PC-9 (cell line): ENCODE measurements around the gene CYP1A2.

ENCODE experiments used
- CTCF ChIP-seq: fragments of 200-600 bp; sonication (generic); conservative IDR thresholded peaks from 2 replicates; pipeline ENCODE4 v1.6.1; 2017; ENCODE audit warnings: mixed run types, antibody characterized with exemption, mild to moderate bottlenecking, moderate library complexity
- EZH2 ChIP-seq: fragments of 200-600 bp; sonication (generic); IDR thresholded peaks from 2 replicates; pipeline ENCODE4 v1.8.0; 2017; ENCODE audit warnings: antibody characterized with exemption, low read depth

- no peak for TF ChIP-seq CTCF
- TF ChIP-seq EZH2, result no peak
These were observed 23.9 kb upstream of the CYP1A2 start for GRCh38 chr15:74724570-74725224.
